ENCODE measurements around the gene ONECUT2. TPM values are rescaled to one million over a fixed set of nuclear protein-coding genes. Genes with fewer than 3 reads are reported as not detected.
A peak's percentile ranks its signal among the peaks of the same experiment; 100 is the strongest.
"Not testable (repeated sequence)": the region's sequence is repeated elsewhere in the genome, so short reads cannot be mapped to it uniquely, and the experiment has no call there.

Gene ONECUT2
- 0.01 TPM for polyA plus RNA-seq (2013, experiment 1 of 2; ENCODE audit: insufficient read length)
- 0.02 TPM for polyA plus RNA-seq (2013, experiment 2 of 2; ENCODE audit: insufficient read length)

- peak; percentile 86 for DNase-seq
Observed at GRCh38 chr18:57434536-57435494, at the start of gene ONECUT2. Gene ONECUT2, plus strand, starts transcription at chr18:57435374. Its CDS starts 343 bp downstream, at chr18:57435717.

- no peak for DNase-seq
Observed at GRCh38 chr18:57389271-57389670, 45.9 kb upstream of the ONECUT2 start.

GRCh38 chr18:57390044-57390443, 45.1 kb upstream of the ONECUT2 start:
- DNase-seq: no peak

GRCh38 chr18:57394749-57395148, 40.4 kb upstream of the ONECUT2 start:
- not testable (repeated sequence) for DNase-seq

- DNase-seq: not testable (repeated sequence)
Observed at GRCh38 chr18:57396831-57397230, 38.3 kb upstream of the ONECUT2 start.

DNA sequence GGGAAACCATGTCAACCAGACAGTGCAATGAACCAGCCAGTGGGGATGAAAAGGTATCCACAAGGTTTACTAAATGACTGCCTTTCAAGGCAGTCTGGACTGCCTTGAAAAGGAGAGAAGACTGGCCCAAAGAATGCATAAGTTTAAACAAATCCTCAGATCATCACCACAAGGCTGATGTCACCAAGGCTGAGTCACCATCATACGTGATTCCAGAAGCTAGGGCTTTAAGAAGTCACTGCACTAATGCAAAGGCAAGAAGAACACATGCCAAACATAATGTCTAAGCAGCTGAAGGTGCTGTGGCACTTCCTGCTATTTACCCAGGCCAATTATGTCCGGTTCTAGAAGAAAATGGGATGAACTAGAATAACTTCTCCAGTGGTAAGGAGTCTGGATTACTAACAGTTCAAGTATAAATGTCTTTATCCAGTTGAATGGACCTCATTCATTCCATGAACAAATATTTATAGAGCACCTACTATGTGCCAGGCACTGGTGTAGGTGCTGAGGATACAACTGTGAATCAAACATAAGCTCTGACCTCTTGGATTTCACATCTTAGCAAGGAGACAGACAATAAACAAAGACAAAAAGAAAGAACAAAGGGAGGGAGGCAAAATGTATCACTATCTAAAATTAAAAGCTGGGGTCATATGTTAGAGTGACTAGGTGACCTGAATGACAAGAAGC, 37.6 kb upstream of the ONECUT2 start:
- peak; percentile 57 for DNase-seq

DNA sequence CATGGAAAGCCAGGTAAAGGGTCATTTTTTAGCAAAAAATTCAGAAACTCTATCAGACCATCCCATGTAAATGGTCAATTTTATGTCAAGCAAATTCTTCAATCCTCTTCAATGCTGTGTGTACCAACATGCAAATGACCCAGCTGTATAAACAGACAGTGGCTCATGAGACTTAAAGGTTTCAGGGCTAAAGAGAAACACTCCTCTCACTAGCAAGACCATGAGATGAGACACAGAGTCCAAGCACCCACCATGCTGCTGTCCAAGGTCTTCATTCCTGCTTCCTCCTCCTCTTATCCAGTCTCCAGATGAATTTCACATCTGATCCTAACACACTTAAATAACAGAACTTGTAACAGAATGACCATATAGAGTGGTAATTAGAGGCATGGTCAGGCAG, 30.8 kb upstream of the ONECUT2 start:
- no peak for DNase-seq

DNA sequence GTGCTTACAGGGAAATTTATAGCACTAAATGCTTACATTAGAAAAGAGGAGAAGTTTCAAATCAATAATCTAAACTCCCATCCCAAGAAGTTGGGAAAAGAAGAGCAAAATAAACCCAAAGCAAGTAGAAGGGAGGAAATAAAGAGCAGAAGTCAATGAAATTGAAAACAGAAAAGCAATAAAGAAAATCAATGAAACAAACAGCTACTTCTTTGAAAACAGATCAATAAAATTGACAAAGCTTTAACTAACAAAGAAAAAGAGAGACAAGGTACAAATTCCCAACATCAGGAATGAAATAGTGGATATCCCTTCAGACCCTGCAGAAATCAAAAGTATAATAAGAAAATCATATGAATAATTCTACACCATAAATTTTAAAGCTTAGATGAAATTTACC, 25.5 kb upstream of the ONECUT2 start:
- no peak for DNase-seq

- no peak for DNase-seq
Observed at GRCh38 chr18:57410749-57411148, 24.4 kb upstream of the ONECUT2 start.

DNA sequence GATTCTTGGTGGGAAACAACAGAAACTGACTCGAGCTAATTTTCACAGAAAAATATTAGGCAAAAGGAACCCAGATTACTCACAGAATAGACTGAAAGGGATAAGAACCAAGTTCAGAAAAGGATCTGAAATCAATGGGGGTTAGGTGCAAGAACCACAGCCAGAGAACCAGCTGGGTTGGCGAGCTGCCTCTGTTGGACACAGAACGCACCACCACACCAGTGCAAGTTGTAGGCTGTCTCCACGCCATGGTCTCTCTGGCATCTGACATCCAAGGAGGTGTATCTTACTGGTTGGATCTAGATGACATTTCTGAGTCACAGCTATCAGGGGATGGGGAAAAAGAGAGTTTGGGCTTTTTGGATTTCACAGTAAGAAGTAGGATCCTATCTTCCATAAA, 18.6 kb upstream of the ONECUT2 start:
- DNase-seq: no peak

- DNase-seq: no peak
Observed at GRCh38 chr18:57422313-57422872, 12.8 kb upstream of the ONECUT2 start.

- no peak for DNase-seq
Observed at GRCh38 chr18:57423821-57424220, 11.4 kb upstream of the ONECUT2 start.

DNA sequence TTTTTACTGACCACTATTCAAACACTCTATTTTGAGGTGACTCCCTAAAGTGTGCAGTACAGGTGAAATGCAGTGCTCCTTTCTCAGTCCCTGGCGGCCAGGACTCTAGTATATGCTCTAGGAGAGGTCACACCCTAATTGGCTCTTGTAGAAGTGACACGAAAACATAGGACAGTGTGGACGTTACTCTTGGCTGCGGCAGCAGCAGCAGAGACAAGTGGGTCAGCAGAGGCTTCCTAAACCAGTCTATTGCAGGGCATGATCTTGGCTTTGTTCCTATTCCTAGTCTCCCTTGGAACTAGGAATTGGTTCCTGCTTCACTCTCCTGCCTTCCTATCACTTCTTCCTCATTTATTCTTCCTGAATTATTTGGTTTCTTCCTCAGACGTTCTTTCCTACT, 10.1 kb upstream of the ONECUT2 start:
- no peak for DNase-seq

DNA sequence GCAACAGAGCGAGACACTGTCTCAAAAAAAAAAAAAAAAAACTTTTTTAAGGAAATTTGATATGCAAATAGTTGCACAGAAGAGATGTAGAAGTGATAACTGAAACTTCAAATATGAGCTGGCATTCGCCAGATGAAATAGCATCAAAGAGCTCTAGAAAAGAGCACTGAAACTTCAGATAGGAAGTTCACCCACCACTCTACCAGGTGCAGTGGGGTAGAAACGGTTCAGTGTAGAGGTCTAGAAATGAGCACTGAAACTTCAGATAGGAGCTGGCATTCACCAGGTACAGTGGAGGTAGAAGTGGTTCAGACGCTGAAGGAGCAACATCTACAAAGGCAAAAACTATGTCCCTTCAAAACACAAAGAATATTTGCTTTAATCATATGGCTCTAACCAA, 9.0 kb upstream of the ONECUT2 start:
- DNase-seq: no peak

DNA sequence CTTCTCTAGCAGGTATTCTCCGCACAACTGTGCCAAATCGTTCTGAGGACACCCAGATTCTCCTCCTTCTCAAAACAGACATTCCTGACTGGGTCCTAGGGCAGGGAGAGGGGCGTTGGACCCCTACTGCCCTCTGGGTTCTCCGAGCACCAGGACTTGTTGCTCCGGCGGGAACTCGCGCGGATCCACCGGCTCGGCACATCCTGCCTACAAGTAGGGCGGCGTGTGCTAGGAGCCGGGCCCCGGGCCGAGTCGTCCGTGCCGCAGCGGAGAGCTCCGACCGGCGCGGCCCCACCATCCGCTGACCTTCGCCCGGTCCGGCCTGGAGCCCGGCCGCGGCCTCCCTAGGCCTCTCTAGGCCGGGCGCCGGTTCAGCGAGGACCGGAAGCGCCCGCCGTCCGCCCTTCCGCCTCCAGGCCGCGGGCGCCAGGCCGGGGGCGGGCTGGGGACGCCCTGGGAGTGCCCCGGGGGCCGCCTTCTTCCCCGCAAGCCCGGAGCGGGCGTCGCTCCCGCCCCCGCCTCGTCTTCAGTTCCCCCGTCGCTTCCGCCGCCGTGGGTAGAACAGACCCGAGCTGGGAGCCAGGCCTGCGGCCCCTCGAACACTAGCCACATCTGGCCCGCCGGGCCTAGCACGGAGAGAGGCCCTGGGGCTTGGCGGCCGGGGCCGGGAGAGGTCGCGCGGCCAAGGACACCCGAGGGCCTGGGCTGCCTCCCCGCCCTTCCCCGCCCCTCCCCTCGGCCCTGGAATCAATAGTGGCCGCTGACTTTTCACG, 7.6 kb upstream of the ONECUT2 start:
- DNase-seq: no peak

GRCh38 chr18:57428221-57429150, 6.7 kb upstream of the ONECUT2 start:
- DNase-seq: no peak

DNA sequence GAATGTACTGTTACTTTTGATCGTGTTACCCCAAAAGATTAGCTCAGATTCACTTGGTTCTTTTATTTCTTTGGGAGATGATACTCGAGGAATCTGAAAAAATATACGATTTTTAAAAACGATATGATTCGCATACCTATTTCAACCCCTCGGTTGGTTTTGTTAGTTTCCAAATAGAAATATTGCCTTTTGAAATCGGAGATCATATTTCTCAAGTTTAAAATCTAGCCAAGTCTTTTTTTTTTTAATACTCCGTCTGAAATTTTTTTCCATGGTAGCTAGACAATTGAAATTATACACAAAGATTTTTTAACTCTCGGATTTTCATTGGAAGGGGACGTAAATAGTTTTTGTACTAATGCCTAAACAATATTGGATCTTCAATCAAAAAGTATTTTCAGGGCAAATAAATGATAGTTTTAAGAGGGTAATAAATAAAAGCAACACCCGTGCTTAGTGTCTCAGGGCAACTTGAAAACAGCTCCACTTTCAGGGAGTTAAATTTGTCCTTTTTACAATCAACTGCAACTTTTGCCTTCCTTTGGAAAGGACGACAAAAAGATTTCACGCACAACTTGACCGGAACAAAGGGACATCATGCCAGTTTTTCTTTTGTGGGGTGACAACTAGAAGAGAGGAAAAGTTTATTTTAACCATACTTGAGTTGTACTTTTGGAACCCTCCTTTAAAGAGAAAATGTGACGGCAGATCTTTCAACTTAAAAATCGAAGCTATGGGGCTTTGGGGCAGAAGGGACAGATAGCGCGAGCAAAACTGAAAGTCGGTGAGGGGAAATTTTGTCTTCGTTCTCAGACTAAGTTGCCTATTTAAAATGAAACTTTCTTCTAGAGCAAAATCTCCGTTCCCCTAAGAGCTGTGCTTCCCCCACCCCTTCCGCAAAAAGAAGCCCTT, 5.8 kb upstream of the ONECUT2 start:
- DNase-seq: no peak

DNA sequence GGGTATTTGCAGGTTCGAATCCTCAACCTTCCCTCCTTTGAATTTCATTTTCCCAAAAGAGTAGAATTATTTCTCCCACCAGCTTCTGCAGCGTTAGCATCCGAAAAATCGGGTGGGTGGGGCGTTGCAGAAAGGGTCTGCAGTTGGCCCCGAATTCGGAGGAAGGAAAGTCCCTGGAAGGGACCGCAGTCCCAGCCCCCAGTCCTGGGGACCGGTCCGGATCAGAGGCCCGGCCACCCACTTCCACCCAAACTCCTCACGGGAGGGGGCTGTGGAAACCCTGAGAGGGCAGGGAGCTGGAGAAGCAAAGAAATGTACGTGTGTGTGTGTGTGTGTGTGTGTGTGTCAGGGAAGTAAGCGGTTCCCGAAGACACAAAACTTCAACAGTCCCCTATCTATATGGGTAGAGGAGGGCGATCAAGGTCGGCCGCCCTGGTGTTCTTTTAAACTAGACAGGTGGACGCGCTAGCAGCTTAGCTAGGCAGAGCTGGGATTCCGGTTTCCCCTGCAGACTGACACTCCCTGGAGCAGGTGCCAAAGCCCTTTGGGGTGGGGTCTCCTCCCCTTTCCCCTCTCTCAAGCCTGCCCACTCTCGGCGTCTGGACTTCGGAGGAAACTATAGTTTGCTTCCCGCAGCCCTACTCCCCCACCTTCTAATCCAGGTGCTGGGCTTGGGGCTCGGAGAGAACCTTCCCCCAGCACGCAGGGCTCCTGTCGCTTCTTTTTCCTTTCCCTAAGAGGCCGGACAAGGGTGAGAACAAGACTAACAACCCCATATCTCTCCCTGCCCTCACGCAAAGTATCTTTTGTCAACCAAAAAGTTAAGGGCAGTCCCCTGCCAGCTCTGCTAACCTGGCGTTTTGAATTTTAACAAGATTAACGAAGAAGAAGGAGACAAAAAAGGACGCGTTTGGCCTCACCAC, 4.8 kb upstream of the ONECUT2 start:
- no peak for DNase-seq

GRCh38 chr18:57431002-57431382, 4.2 kb upstream of the ONECUT2 start:
- DNase-seq: no peak
